Measurements from ENCODE around the gene DACT3. TPM values are rescaled to one million over a fixed set of nuclear protein-coding genes. Genes with fewer than 3 reads are reported as not detected.

The DACT3 gene
- total RNA-seq, 1 donor from 2014 or later = 55.1 TPM

GRCh38 chr19:46640656-46641055 is 20.3 kb downstream of the DACT3 start:
- Mint-ChIP-seq H3K9me3 (ENCODE audit: unreplicated experiment) (peaks cover 4% of the 10 kb centered on the region), H3K4me1 (ENCODE audit: low read depth, unreplicated experiment) (no peaks in the 10 kb centered on the region), H3K4me3 (ENCODE audit: unreplicated experiment) (peak overlapping the region; percentile 58), H3K36me3 (ENCODE audit: unreplicated experiment) (peaks cover 2% of the 10 kb centered on the region), H3K27me3 (ENCODE audit: unreplicated experiment) (peaks cover 6% of the 10 kb centered on the region), H3K27ac (ENCODE audit: unreplicated experiment) (no peak overlapping the region)
- no peak for TF ChIP-seq CTCF (IDR thresholded peaks at IDR 0.05; ENCODE audit: partially characterized antibody, unreplicated experiment)
- no peak for DNase-seq

DNA sequence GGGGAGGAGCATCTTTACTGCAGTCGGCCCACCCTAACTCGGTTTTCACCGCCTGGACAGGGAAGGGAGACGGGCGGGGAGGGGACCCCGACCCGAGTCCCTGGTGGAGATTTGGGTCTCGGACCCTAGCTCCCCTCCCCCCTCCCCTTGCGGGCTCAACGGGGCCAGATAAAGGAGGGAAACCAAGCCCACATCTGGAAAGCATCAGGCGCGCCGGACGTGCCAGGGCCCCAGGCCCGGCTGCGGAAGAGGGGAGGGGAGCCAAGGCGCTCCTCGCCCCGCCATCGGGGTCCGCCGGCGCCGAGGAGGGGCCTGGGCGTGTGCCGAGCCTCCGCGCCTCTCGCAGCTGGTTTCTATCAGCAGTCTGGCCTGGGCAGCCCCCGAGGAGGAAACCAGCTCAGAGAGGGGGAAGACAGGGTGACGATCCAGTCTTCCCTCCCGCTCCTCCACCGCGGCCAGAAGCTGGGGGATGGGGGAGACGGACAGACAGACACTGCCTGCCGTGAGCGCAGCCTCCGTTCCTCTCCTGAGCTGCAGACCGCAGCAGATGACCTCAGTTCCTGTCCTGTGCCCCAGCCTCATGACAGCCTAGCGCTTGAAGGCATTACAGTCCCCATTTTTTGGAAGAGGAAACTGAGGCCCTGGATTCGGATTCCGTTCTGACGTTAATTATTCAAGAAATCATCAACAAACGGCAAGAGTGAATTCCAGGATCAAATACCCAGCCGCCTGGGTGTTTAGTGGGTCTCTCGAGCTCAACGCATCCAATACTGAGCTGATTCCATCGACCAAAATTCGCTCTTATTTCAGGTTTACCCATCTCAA is 21.4 kb downstream of the DACT3 start:
- no peaks in the 10 kb centered on the region for H3K36me3 Mint-ChIP-seq (ENCODE audit: unreplicated experiment)
- peak overlapping the region; percentile 69 for H3K4me3 Mint-ChIP-seq (ENCODE audit: unreplicated experiment)
- H3K4me1 Mint-ChIP-seq (ENCODE audit: low read depth, unreplicated experiment) = no peaks in the 10 kb centered on the region
- no peak for TF ChIP-seq CTCF (IDR thresholded peaks at IDR 0.05; ENCODE audit: partially characterized antibody, unreplicated experiment)
- peak overlapping the region; percentile 40 for H3K27ac Mint-ChIP-seq (ENCODE audit: unreplicated experiment)
- H3K27me3 Mint-ChIP-seq (ENCODE audit: unreplicated experiment) = peaks cover 9% of the 10 kb centered on the region
- DNase-seq = no peak
- H3K9me3 Mint-ChIP-seq (ENCODE audit: unreplicated experiment) = peaks cover 4% of the 10 kb centered on the region

DNA sequence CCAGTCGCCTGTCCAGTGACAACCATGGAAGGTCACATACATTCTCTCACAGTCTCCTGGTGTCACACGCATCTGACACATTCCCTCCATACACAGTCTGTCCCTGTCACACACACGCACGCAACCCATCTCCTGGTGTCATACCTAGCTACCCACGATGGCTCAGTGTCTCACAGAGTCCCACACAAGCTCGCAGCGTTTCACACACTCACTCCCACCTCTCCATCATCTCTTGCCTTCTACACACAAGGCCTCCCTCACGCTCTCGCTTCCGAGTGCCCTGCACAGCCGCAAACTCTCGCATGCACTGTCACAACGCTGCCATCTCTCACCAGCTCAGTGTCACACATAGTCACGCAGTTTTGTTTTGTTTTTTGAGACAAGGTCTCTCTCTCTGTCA is 23.8 kb downstream of the DACT3 start:
- Mint-ChIP-seq H3K4me3 (ENCODE audit: unreplicated experiment) (no peak overlapping the region), H3K36me3 (ENCODE audit: unreplicated experiment) (no peaks in the 10 kb centered on the region), H3K9me3 (ENCODE audit: unreplicated experiment) (peaks cover 8% of the 10 kb centered on the region), H3K4me1 (ENCODE audit: low read depth, unreplicated experiment) (peaks cover 10% of the 10 kb centered on the region), H3K27me3 (ENCODE audit: unreplicated experiment) (peaks cover 10% of the 10 kb centered on the region), H3K27ac (ENCODE audit: unreplicated experiment) (no peak overlapping the region)
- DNase-seq = no peak
- no peak for TF ChIP-seq CTCF (IDR thresholded peaks at IDR 0.05; ENCODE audit: partially characterized antibody, unreplicated experiment)

DNA sequence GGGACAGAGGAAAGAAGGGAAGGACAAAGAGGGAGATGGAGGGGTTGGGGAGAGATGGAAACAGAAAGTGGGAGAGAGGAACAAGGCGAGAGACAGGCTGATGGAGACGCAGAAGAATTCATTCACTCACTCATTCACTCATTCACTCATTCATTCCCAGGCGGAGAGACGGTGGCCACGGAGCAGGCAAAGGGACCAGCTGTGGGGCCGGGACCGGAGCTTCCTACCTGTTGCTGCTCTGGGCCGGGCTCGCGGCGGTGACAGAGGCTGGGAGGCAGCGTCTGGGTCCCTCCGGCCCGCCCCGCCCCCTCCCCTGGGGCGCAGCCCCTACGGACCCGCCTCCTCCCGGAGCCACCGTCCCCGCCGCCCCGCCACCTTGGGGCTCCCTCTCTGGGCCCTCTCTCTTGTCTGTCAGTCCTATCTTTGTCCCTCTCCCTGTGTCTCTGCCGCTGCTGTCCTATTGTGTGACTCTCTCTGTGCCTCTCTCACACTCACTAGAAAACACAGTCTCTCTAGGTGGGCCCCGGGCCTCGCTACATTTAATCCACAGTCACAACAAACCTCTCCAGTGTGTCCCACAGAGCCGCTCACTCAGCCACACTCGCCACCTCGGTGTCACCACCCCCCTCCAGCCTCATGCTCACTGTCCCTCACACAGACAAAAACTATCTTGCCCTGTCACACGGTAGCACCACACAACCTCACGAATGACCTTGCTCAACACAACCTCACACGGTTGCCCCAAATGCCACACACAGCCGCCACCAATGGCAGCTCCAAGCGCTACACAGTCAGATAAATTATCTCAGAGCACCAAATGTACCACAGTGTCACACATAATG is 24.8 kb downstream of the DACT3 start, which contains the start of gene GNG8:
GNG8 (minus strand) TSS at position 283 of the 842 bp plus-strand sequence. CDS start 1,520 bp downstream, outside the sequence.
- peaks cover 10% of the 10 kb centered on the region for H3K27me3 Mint-ChIP-seq (ENCODE audit: unreplicated experiment)
- H3K4me1 Mint-ChIP-seq (ENCODE audit: low read depth, unreplicated experiment) = peaks cover 18% of the 10 kb centered on the region
- H3K9me3 Mint-ChIP-seq (ENCODE audit: unreplicated experiment) = peaks cover 8% of the 10 kb centered on the region
- peak within 1 kb of the TSS; percentile 86 for H3K4me3 Mint-ChIP-seq (ENCODE audit: unreplicated experiment)
- H3K27ac Mint-ChIP-seq (ENCODE audit: unreplicated experiment) = peak within 1 kb of the TSS; percentile 95
- no peaks in the 10 kb centered on the region for H3K36me3 Mint-ChIP-seq (ENCODE audit: unreplicated experiment)
- no peak for TF ChIP-seq CTCF (IDR thresholded peaks at IDR 0.05; ENCODE audit: partially characterized antibody, unreplicated experiment)
- DNase-seq = no peak

Measured in glutamatergic neuron (in vitro differentiated cells).